ENCODE results near the gene KCNC1.

KCNC1 gene

GRCh38 chr11:17734418-17734911 is at the start of gene KCNC1:
KCNC1 (plus strand) TSS chr11:17734781; CDS start chr11:17736003, 1,222 bp downstream.
- Histone ChIP-seq H3K4me2 (peak within 1 kb of the TSS; percentile 93), H3K27ac (no peak within 1 kb of the TSS), H3K36me3 (no peaks in the 10 kb centered on the region), H3K4me1 (peaks cover 45% of the 10 kb centered on the region), H3K9me3 (no peaks in the 10 kb centered on the region), H3K4me3 (peak within 1 kb of the TSS; percentile 70), H3K27me3 (peaks cover 6% of the 10 kb centered on the region; the same call in 1 of the 2 replicates), H4K20me1 (peaks cover 31% of the 10 kb centered on the region), H3K9ac (no peak within 1 kb of the TSS; the same call in 1 of the 2 replicates)
- TF ChIP-seq Cebpa-rat (IDR thresholded peaks at IDR 0.05) = no peak

- H3K4me3 ChIP-seq = no peak overlapping the region
- H3K9me3 ChIP-seq = no peaks in the 10 kb centered on the region
- H3K4me2 ChIP-seq = no peak overlapping the region
- no peaks in the 10 kb centered on the region for H4K20me1 ChIP-seq
- no peak overlapping the region for H3K9ac ChIP-seq
- H3K4me1 ChIP-seq = no peaks in the 10 kb centered on the region
- no peak for TF ChIP-seq Cebpa-rat (IDR thresholded peaks at IDR 0.05)
- H3K27me3 ChIP-seq = no peaks in the 10 kb centered on the region
- no peaks in the 10 kb centered on the region for H3K36me3 ChIP-seq
- no peak overlapping the region for H3K27ac ChIP-seq
Observed at GRCh38 chr11:17686231-17686980, 48.2 kb upstream of the KCNC1 start.

GRCh38 chr11:17687946-17688670 is 46.5 kb upstream of the KCNC1 start:
- peaks cover 4% of the 10 kb centered on the region; the same call in 1 of the 2 replicates for H3K4me1 ChIP-seq
- no peak overlapping the region for H3K4me3 ChIP-seq
- H3K36me3 ChIP-seq = no peaks in the 10 kb centered on the region
- H4K20me1 ChIP-seq = no peaks in the 10 kb centered on the region
- H3K27me3 ChIP-seq = no peaks in the 10 kb centered on the region
- no peak overlapping the region for H3K27ac ChIP-seq
- TF ChIP-seq Cebpa-rat (IDR thresholded peaks at IDR 0.05) = no peak
- no peak overlapping the region for H3K4me2 ChIP-seq
- no peak overlapping the region for H3K9ac ChIP-seq
- H3K9me3 ChIP-seq = no peaks in the 10 kb centered on the region

GRCh38 chr11:17691550-17691949 is 43.0 kb upstream of the KCNC1 start:
- Histone ChIP-seq H3K4me1 (peaks cover 4% of the 10 kb centered on the region; the same call in 1 of the 2 replicates), H4K20me1 (no peaks in the 10 kb centered on the region), H3K27me3 (no peaks in the 10 kb centered on the region), H3K4me3 (no peak overlapping the region), H3K9me3 (no peaks in the 10 kb centered on the region), H3K27ac (no peak overlapping the region), H3K36me3 (no peaks in the 10 kb centered on the region), H3K4me2 (no peak overlapping the region), H3K9ac (no peak overlapping the region)
- TF ChIP-seq Cebpa-rat (IDR thresholded peaks at IDR 0.05) = no peak

- Histone ChIP-seq H3K4me2 (no peak overlapping the region), H3K36me3 (no peaks in the 10 kb centered on the region), H3K9ac (no peak overlapping the region), H4K20me1 (no peaks in the 10 kb centered on the region), H3K27ac (no peak overlapping the region), H3K9me3 (no peaks in the 10 kb centered on the region), H3K4me1 (peaks cover 4% of the 10 kb centered on the region; the same call in 1 of the 2 replicates), H3K4me3 (no peak overlapping the region), H3K27me3 (no peaks in the 10 kb centered on the region)
- TF ChIP-seq Cebpa-rat (IDR thresholded peaks at IDR 0.05) = no peak
Observed at GRCh38 chr11:17691976-17692375, 42.6 kb upstream of the KCNC1 start.

- no peak overlapping the region for H3K4me2 ChIP-seq
- H3K9me3 ChIP-seq = no peaks in the 10 kb centered on the region
- no peaks in the 10 kb centered on the region for H4K20me1 ChIP-seq
- no peak for TF ChIP-seq Cebpa-rat (IDR thresholded peaks at IDR 0.05)
- no peak overlapping the region for H3K27ac ChIP-seq
- H3K4me3 ChIP-seq = no peak overlapping the region
- no peak overlapping the region for H3K9ac ChIP-seq
- no peaks in the 10 kb centered on the region for H3K27me3 ChIP-seq
- H3K36me3 ChIP-seq = no peaks in the 10 kb centered on the region
- peaks cover 4% of the 10 kb centered on the region; the same call in 1 of the 2 replicates for H3K4me1 ChIP-seq
Observed at GRCh38 chr11:17692931-17693330, 41.6 kb upstream of the KCNC1 start.

GRCh38 chr11:17693531-17693930 is 41.0 kb upstream of the KCNC1 start:
- no peak for TF ChIP-seq Cebpa-rat (IDR thresholded peaks at IDR 0.05)
- Histone ChIP-seq H3K4me1 (peaks cover 4% of the 10 kb centered on the region; the same call in 1 of the 2 replicates), H3K9me3 (no peaks in the 10 kb centered on the region), H3K4me2 (no peak overlapping the region), H3K9ac (no peak overlapping the region), H3K27me3 (no peaks in the 10 kb centered on the region), H3K4me3 (no peak overlapping the region), H3K36me3 (no peaks in the 10 kb centered on the region), H4K20me1 (no peaks in the 10 kb centered on the region), H3K27ac (no peak overlapping the region)

GRCh38 chr11:17694494-17695110 is 40.0 kb upstream of the KCNC1 start:
- Histone ChIP-seq H3K36me3 (no peaks in the 10 kb centered on the region), H3K4me3 (no peak overlapping the region), H3K9ac (no peak overlapping the region), H3K27me3 (no peaks in the 10 kb centered on the region), H3K4me1 (peaks cover 4% of the 10 kb centered on the region; the same call in 1 of the 2 replicates), H3K27ac (no peak overlapping the region), H3K4me2 (no peak overlapping the region), H3K9me3 (no peaks in the 10 kb centered on the region), H4K20me1 (no peaks in the 10 kb centered on the region)
- no peak for TF ChIP-seq Cebpa-rat (IDR thresholded peaks at IDR 0.05)

- Histone ChIP-seq H3K4me1 (peaks cover 4% of the 10 kb centered on the region; the same call in 1 of the 2 replicates), H3K4me3 (no peak overlapping the region), H3K4me2 (no peak overlapping the region)
Observed at GRCh38 chr11:17695454-17696441, 38.8 kb upstream of the KCNC1 start.

More at GRCh38 chr11:17695454-17696441, 38.8 kb upstream of the KCNC1 start:
- TF ChIP-seq Cebpa-rat (IDR thresholded peaks at IDR 0.05) = no peak
- H3K9me3 ChIP-seq = no peaks in the 10 kb centered on the region
- H3K36me3 ChIP-seq = no peaks in the 10 kb centered on the region
- H3K27ac ChIP-seq = no peak overlapping the region
- no peaks in the 10 kb centered on the region for H4K20me1 ChIP-seq
- H3K9ac ChIP-seq = no peak overlapping the region
- H3K27me3 ChIP-seq = no peaks in the 10 kb centered on the region

All from BLaER1 (cell line).